Smooth muscle cell (in vitro differentiated cells): ENCODE results near the gene NRG3. TPM values are rescaled to one million over a fixed set of nuclear protein-coding genes. Genes with fewer than 3 reads are reported as not detected.

ENCODE experiments used
- DNase-seq: peaks from one replicate; lab custom pipeline; 2025; ENCODE audit not compliant: unreplicated experiment; lab: John Stamatoyannopoulos, UW
- H2AFZ ChIP-seq: fragments of 200-600 bp; sonication (generic); 2 replicates; pipeline ENCODE4 v1.6.0; 2016; ENCODE audit warnings: antibody characterized with exemption, low read depth, mild to moderate bottlenecking
- H3F3A ChIP-seq: fragments of 200-600 bp; sonication (generic); 2 replicates; pipeline ENCODE4 v1.6.0; 2017; ENCODE audit warnings: antibody characterized with exemption, low read depth
- H3K27ac ChIP-seq: fragments of 200-600 bp; sonication (generic); 2 replicates; pipeline ENCODE4 v1.5.1; 2016; ENCODE audit warnings: low read depth, mild to moderate bottlenecking
- H3K27me3 ChIP-seq: fragments of 200-600 bp; sonication (generic); 2 replicates; pipeline ENCODE4 v1.6.1; 2016; ENCODE audit warnings: low read depth, mild to moderate bottlenecking
- H3K36me3 ChIP-seq: fragments of 200-600 bp; sonication (generic); 2 replicates; pipeline ENCODE4 v1.5.1; 2016; ENCODE audit warnings: low read depth
- H3K4me1 ChIP-seq: fragments of 200-600 bp; sonication (generic); 2 replicates; pipeline ENCODE4 v1.5.1; 2016; ENCODE audit warnings: low read depth
- H3K4me2 ChIP-seq: fragments of 200-600 bp; sonication (generic); 2 replicates; pipeline ENCODE4 v1.6.0; 2016; ENCODE audit warnings: mild to moderate bottlenecking
- H3K4me3 ChIP-seq: fragments of 200-600 bp; sonication (generic); 2 replicates; pipeline ENCODE4 v1.5.1; 2016; ENCODE audit warnings: mild to moderate bottlenecking
- H3K79me2 ChIP-seq: fragments of 200-600 bp; sonication (generic); 2 replicates; pipeline ENCODE4 v1.6.0; 2016; ENCODE audit warnings: low read depth, mild to moderate bottlenecking
- H3K9ac ChIP-seq: fragments of 200-600 bp; sonication (generic); 2 replicates; pipeline ENCODE4 v1.6.0; 2016; ENCODE audit warnings: low read depth
- H3K9me3 ChIP-seq: fragments of 200-600 bp; sonication (generic); replicated peaks from 2 replicates; pipeline ENCODE4 v1.5.1; 2016; ENCODE audit warnings: low read depth
- H4K20me1 ChIP-seq: fragments of 200-600 bp; sonication (generic); 2 replicates; pipeline ENCODE4 v1.6.0; 2016; ENCODE audit warnings: low read depth
- WGBS: methylation state at CpG from one replicate; pipeline ENCODE4 v1.1.7; 2016; ENCODE audit warnings: low lambda C conversion rate; 5-methylcytosine and 5-hydroxymethylcytosine counted together
- polyA plus RNA-seq: library from polyadenylated mRNA; unstranded; fragments of >200 nt; fragmentation: Nextera tagmentation; extraction: Ambion mirVana; gene quantifications from 2 replicates; pipeline ENCODE4 v1.2.1, GENCODE V29; 2016
- total RNA-seq: library from RNA; depleted of rRNA; stranded (reverse); fragments of >200 nt; gene quantifications from 2 replicates; pipeline ENCODE4 v1.2.3, GENCODE V29; 2014
- TF ChIP-seq, protein P1 (sequence below): fragments of 200-600 bp; sonication (generic); IDR thresholded peaks from 2 replicates; pipeline ENCODE4 v1.5.1; 2017; ENCODE audit warnings: borderline replicate concordance, mild to moderate bottlenecking, antibody characterized with exemption; ENCODE audit not compliant: insufficient read depth, poor library complexity, severe bottlenecking

The NRG3 gene
- total and polyA plus RNA-seq, 2 experiments from 2014 or later, result 4.0 to 4.8 TPM

DNA sequence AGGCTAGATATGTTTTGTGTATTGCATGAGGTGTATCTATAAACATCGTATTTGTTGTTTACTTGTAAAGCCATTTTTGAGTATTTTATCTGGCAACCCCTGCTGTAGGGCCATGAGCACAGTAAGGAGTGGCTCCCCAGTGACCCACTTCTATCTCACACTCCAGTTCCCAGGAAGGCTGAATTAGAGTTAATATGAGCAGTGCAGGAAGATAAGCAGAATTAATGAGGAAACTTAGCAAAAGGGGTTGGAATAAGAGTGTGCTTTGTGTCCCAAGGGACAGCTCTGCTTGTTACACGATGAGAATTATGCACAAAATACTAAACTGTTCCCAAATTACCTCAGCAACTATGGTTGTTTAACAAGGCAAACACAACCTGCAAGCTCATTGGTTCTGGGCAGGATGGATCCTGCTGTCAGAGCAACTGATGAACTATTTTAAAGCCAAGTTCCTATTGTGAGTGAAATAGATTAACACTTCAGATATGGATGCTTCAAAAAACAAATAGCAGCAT lies 1005.8 kb downstream of the NRG3 start:
- no peak for DNase-seq
- Histone ChIP-seq H3K27ac (no peak overlapping the region), H3K4me2 (no peak overlapping the region), H3K27me3 (no peaks in the 10 kb centered on the region), H3K79me2 (no peaks in the 10 kb centered on the region), H4K20me1 (no peaks in the 10 kb centered on the region), H3K9ac (no peak overlapping the region), H3F3A (no peaks in the 10 kb centered on the region), H2AFZ (no peak overlapping the region), H3K9me3 (no peaks in the 10 kb centered on the region), H3K36me3 (no peaks in the 10 kb centered on the region), H3K4me1 (no peaks in the 10 kb centered on the region), H3K4me3 (no peak overlapping the region)
- TF ChIP-seq, protein P1, sequence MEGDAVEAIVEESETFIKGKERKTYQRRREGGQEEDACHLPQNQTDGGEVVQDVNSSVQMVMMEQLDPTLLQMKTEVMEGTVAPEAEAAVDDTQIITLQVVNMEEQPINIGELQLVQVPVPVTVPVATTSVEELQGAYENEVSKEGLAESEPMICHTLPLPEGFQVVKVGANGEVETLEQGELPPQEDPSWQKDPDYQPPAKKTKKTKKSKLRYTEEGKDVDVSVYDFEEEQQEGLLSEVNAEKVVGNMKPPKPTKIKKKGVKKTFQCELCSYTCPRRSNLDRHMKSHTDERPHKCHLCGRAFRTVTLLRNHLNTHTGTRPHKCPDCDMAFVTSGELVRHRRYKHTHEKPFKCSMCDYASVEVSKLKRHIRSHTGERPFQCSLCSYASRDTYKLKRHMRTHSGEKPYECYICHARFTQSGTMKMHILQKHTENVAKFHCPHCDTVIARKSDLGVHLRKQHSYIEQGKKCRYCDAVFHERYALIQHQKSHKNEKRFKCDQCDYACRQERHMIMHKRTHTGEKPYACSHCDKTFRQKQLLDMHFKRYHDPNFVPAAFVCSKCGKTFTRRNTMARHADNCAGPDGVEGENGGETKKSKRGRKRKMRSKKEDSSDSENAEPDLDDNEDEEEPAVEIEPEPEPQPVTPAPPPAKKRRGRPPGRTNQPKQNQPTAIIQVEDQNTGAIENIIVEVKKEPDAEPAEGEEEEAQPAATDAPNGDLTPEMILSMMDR, result no peak
- 92% methylated on average over 2 of the region's 2 CpGs for WGBS

DNA sequence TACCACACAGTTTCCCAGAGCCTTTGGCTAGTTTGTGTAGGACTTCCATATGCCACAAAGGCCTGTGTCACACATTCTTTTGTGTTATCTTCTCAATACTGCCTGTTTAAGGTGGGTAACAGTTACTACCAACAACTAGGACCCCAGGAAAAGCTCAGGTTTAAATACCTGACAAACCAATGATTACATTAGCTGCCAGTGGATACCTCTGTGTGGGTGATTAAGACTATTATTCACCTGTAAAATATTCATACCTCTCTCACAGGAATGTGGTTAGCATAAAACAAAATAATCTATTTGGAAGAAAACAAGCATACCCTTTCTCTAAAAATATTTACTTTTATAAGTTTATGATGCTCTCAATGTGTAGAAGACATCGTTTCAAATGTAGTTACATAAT lies 1007.7 kb downstream of the NRG3 start:
- no peaks in the 10 kb centered on the region for H3K36me3 ChIP-seq
- no peak overlapping the region for H2AFZ ChIP-seq
- H3K9ac ChIP-seq, result no peak overlapping the region
- no peak overlapping the region for H3K4me2 ChIP-seq
- H3K9me3 ChIP-seq, result no peaks in the 10 kb centered on the region
- WGBS, result 86% methylated on average over 1 of the region's 1 CpG
- no peaks in the 10 kb centered on the region for H3F3A ChIP-seq
- H3K27me3 ChIP-seq, result no peaks in the 10 kb centered on the region
- no peak for DNase-seq
- H3K27ac ChIP-seq, result no peak overlapping the region
- H3K79me2 ChIP-seq, result no peaks in the 10 kb centered on the region
- no peaks in the 10 kb centered on the region for H4K20me1 ChIP-seq
- no peaks in the 10 kb centered on the region for H3K4me1 ChIP-seq
- TF ChIP-seq, protein P1, result no peak
- no peak overlapping the region for H3K4me3 ChIP-seq

DNA sequence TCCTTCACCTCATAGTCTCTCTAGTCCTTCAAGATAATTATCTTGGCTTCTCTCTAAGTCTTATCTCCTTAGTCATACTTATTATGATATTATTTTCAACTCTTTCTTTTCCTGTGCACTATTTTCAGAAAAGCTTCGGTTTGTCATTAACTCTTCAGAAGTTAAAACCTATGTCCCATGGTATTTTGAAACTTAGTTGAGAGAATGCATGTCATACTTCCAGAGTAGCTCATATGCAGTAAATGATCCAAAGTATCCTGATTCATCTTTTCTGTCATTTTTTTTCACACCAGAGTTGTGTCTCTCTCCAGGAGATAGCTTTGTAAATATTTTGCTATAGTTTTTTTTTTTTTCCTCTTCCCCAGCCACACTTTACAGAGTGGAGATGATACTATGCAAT lies 1008.6 kb downstream of the NRG3 start:
- Histone ChIP-seq H3K4me1 (no peaks in the 10 kb centered on the region), H3K79me2 (no peaks in the 10 kb centered on the region), H4K20me1 (no peaks in the 10 kb centered on the region), H3K9ac (no peak overlapping the region), H2AFZ (no peak overlapping the region), H3K27me3 (no peaks in the 10 kb centered on the region), H3K27ac (peak overlapping the region; percentile 36), H3K9me3 (no peaks in the 10 kb centered on the region), H3K4me3 (no peak overlapping the region), H3F3A (no peaks in the 10 kb centered on the region), H3K36me3 (no peaks in the 10 kb centered on the region), H3K4me2 (no peak overlapping the region)
- DNase-seq, result no peak
- TF ChIP-seq, protein P1, result no peak
- WGBS, result 74% methylated on average over 1 of the region's 1 CpG

DNA sequence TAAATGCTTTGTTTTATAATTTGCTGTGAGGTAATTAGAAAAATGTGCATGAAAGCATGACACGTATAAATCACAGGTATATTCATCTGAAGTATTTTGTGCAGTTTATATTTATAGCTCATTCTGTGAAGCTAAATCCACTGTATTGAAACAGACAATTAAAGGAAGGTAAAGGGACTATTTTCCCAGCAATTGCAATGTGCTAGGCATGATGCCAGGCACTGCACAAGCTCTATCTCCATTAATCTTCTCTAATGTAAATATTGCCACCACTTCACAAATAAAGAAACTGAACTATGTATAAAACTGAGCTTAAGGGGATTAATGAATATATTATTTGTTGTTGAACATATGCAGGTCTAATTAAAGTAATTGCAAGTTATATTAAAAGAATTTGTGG lies 1012.5 kb downstream of the NRG3 start:
- H3F3A ChIP-seq, result no peaks in the 10 kb centered on the region
- H3K27ac ChIP-seq, result no peak overlapping the region
- TF ChIP-seq, protein P1, result no peak
- no peak overlapping the region for H3K4me3 ChIP-seq
- no peak overlapping the region for H2AFZ ChIP-seq
- H3K4me1 ChIP-seq, result no peaks in the 10 kb centered on the region
- H3K4me2 ChIP-seq, result no peak overlapping the region
- no peak overlapping the region for H3K9ac ChIP-seq
- H4K20me1 ChIP-seq, result no peaks in the 10 kb centered on the region
- DNase-seq, result no peak
- no peaks in the 10 kb centered on the region for H3K27me3 ChIP-seq
- WGBS, result 100% methylated on average over 1 of the region's 1 CpG
- no peaks in the 10 kb centered on the region for H3K36me3 ChIP-seq
- no peaks in the 10 kb centered on the region for H3K9me3 ChIP-seq
- no peaks in the 10 kb centered on the region for H3K79me2 ChIP-seq
